GM19043 (cell line): ENCODE results near the gene XPNPEP1.
"Not testable (repeated sequence)": the region's sequence is repeated elsewhere in the genome, so short reads cannot be mapped to it uniquely, and the experiment has no call there.

Experiments
- ATAC-seq: cut with Tn5 transposase; IDR thresholded peaks from one replicate; pipeline ENCODE4 v1.9.1; 2021; ENCODE audit warnings: low read depth; ENCODE audit not compliant: unreplicated experiment

XPNPEP1 gene

DNA sequence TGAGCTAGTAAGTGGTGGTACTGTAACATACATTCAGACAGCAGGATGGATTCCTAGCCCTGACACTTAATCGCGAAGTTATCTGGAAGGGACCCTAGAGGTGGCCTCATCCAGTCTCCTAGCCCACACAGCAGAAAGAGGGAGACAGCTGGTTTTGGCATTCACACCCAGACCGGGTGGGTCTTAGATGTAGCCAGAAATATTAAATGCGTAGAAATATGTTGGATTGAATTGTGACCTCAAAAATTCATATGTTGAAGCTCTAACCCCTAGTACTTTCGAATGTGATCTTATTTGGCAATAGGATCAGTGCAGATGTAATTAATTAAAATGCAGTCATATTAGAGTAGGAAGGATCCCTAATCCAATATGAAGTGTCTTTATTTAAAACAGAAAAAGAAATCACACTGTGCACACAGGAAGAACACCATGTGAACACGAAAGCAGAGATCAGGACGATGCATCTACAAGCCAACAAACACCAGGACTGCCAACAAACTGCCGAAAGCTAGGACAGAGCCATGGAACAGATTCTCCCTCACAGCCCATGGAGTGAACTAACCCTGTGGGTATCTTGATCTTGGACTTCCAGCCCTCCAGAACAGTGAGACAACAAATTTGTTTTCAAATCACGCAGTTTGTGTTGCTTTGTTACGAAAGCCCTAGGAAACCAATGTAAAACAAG, 2.9 kb upstream of the XPNPEP1 start:
- no peak for ATAC-seq

DNA sequence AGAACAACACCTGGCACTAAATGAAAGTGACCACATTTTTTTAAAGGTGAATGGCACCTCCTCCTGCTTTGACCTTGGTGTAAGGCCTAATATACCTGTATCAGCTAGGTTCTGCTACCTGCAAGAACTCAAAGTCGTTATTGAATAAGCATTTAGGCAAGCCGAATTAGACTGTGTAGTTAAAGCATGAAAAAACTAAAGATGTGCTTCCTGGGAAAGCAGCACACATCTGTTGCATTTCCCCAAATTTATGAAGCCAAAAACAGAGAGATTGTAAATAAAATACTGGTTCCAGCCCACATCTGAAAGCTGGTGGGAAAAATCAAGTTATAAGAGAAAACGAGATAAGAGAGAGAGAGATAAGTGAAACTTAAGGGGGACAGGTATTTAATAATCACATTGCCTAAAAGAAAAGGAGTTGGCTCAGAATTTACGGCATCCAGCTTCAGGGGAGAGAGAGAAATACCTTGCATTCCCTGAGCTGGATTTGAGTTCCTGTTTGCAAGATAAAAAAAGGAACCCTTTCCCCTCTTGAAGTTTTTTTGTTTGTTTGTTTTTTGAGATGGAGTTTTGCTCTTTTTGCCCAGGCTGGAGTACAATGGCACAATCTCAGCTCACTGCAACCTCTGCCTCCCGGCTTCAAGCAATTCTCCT, 1.8 kb upstream of the XPNPEP1 start:
- ATAC-seq = no peak

- no peak for ATAC-seq
Measured at GRCh38 chr10:109924087-109924486, 776 bp upstream of the XPNPEP1 start.

DNA sequence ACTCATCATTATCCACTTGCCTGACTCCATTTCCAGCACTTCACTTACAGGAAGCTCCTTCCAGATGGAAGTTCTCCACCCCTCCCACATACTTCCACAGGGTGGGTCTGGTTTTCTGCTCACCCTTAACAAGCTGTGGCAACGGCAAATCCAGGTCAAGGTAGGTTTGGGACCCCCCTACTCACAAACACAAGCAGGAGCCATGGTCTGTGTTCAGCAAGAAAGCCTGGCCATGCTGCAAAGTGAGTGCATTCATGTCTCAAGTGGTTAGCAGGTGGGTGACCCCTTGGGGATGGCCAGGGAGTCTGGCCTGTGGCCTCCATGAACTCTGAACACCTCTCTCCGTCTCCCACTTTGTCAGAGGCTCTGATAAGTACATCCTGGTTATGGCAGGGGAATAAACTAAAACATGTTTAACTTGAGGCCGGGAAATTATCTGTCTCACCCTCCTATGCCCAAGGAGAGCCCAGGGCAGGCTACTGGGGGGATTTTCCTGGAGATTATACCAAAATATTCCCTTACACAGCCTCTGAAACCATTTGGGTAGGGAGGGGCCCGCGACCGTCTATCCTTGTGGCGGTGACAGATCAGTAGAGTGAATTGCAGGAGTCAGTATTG, 844 bp downstream of the XPNPEP1 start:
- ATAC-seq = no peak

- ATAC-seq = no peak
Measured at GRCh38 chr10:109920016-109920415, 3.3 kb downstream of the XPNPEP1 start.

DNA sequence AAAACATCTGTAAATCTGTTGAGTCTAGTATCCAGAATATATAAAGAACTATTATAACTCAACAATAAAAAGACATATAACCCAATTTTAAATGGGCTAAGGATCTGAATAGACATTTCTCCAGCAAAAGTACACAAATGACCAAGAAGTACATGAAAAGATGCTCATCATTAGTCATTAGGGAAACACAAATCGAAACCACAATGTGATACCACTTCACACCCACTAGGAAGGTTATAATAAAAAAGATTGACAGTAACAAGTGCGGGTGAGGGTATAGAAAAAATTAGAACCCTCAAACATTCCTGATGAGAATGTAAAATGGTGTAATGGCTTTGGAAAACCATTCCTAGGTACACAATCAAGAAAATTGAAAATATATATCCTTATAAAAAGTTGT, 4.1 kb downstream of the XPNPEP1 start:
- ATAC-seq = no peak

- not testable (repeated sequence) for ATAC-seq
Measured at GRCh38 chr10:109918707-109919106, 4.6 kb downstream of the XPNPEP1 start.

GRCh38 chr10:109915566-109915965, 7.7 kb downstream of the XPNPEP1 start:
- ATAC-seq = no peak

- ATAC-seq = no peak
Measured at GRCh38 chr10:109914966-109915365, 8.3 kb downstream of the XPNPEP1 start.

GRCh38 chr10:109913306-109913892, 9.9 kb downstream of the XPNPEP1 start:
- ATAC-seq = no peak

DNA sequence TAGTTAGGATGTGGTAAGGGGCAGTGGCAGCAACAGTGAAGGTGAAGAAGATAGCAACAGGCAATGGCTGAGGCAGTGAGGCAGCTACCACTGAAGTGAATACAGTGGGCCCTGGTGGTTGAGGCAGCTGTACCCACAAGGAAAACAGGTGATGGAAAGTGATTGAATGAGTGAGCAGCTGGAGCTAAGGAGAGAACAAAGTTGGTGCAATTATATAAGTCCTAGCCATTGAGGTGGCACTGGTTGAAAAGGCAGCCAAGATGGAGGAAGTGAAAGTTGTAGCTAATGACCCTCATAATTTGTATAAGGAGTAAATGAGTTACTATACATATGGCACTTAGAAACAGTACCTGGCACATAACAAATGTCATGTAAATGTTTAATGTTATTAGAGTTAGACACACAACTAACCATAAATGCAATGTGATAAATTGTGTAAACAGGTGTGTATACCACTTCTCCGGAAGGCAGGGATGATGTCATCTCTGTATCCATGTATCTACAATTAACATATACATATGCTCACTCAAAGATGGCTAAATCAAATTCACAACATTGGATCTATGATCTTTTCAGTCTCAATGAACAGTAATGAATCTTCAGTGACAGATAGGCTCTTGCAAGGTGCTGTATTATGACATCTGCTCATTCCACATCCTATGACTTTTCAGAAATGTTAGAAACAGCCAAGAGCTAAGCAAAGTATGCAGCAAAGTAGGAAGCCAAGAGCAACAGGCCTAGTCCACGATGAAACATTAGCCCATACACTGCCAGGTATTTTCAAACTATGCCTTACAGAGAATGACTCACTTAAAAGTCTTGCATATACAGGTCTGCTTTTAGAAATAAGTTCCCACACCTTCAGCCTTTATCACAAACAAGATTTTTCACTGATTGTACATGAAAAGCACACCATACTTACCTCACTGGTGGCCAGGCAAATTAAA, 10.7 kb downstream of the XPNPEP1 start:
- peak; percentile 88 for ATAC-seq

DNA sequence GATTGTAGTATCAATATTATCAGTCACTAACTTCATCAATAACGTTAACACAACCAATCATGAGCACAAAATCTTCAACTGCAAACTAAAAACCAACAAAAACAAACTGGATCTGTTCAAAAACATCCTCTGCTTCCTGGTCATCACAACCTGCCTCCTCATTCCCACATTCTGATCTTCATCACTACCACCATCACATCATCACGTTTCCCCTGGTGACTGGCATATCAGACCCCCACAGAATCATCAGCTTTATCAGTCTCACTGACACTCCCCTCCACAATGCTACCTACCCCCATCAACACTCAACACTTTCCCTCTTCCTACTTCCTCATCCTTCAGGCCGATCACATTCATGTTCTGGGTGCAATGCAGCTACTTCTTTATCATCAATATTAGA, 11.4 kb downstream of the XPNPEP1 start:
- ATAC-seq = no peak

GRCh38 chr10:109906316-109906715, 17.0 kb downstream of the XPNPEP1 start:
- ATAC-seq = no peak

DNA sequence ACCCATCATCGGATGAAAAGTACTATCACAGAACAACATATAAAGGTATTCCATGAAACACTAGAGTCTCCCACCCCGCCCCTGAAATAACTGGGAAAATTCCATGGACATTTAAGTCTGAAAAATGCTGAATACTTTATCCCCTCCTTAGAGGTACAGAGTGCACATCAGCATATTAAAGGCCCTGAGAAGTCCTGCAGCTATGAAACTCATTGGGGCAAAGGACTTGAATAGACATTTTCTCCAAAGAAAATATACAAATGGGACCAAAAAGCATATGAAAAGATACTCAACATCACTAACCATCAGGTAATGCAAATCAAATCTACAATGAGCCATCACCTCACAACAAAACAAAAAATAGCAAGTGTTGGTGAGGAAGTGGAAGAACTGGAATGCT, 18.9 kb downstream of the XPNPEP1 start:
- ATAC-seq = no peak

GRCh38 chr10:109902992-109903947, 20.0 kb downstream of the XPNPEP1 start:
- no peak for ATAC-seq

DNA sequence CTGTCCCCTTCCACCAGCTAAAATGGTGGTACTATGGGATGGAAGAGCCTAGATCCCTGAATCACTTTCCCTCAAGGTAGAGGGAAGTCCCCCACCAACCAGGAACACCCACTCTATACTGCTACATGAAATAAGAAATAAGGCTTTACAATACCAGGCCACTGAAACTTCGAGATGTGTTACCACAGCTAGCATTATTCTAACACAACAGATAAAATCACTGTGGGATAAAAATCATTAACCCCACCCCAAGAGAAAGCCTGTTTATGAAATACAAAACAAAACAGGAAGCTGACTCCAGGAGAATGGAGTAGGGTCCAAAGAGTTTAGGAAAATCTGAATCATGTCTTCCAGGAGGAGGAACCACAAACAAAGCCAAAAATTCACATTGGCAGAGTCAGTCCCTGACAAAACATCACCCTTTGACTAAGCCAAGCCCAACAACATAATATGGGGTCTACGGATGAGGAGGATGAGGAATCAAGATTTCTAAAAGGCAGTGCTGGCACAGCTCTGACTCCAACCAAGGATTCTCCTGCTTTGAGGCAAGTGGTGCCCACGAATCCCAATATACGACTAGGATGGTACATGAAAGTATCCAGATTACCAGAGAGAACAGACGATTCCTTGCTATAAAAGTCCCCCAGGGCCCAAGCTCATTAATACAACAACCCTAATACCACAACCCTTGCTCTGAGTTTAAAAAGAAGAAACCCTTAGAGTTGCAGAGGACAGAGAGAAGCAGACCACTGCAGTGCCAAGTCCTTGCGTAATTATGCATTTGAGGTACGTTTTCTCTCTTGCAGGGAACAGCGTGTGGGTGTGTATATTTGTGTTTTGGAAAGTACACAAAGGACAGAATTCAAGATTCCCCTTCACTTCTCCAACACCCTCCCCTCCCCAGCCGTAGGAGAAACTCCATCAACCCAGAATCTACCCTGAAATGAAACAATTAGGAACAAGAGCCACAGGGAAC, 23.7 kb downstream of the XPNPEP1 start:
- ATAC-seq = no peak

DNA sequence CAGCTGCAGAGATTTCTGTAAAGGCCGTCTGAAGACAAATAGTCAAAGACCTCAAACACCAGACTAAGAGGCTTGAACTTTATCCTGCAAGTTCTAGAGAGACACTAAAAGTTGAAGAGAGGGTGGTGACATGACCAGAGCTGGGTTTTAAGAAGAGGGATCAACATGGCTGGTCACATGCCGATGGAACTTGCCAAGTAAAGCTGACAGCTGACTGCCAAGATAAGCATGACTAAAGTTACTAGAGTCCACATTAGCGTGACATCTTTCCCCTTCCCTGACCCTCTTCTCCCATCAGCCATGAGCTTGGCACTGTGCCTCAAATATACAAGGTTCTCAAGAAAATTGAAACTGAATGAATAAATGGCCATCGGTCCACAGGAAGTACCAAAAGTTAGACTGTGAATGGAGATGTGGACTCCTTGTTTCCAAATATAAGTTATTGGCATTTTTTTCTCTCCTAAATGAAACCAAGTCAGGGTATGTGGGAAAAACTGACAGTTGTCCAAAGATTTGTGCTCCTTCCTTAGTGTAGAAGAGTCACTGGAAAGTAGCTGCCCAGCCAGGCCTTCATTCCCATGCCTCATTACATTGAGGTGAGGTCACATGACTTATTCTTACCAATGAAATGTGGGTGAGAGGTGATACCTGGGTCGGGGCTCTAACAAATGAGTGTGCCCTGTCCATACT, 24.5 kb downstream of the XPNPEP1 start:
- ATAC-seq = no peak

- ATAC-seq = no peak
Measured at GRCh38 chr10:109898007-109898406, 25.3 kb downstream of the XPNPEP1 start.
